H9 (cell line): ENCODE data around the gene GTPBP4. TPM values are rescaled to one million over a fixed set of nuclear protein-coding genes. Genes with fewer than 3 reads are reported as not detected.

ENCODE experiments used
- DNase-seq: peaks from one replicate; pipeline ENCODE4 v3.0.0-alpha.2; 2017
- H2AFZ ChIP-seq: one replicate; pipeline ENCODE4 v1.6.1; 2013; ENCODE audit warnings: mild to moderate bottlenecking, low read length, control low read depth, moderate library complexity
- H2AK5ac ChIP-seq: 2 replicates; pipeline ENCODE4 v1.6.1; 2013; ENCODE audit warnings: low read length, control low read depth, mixed read lengths; ENCODE audit not compliant: insufficient read length
- H2BK120ac ChIP-seq: one replicate; pipeline ENCODE4 v1.6.1; 2013; ENCODE audit warnings: low read depth, mild to moderate bottlenecking, low read length, control low read depth, inconsistent platforms; ENCODE audit not compliant: poor library complexity, severe bottlenecking
- H2BK12ac ChIP-seq: 2 replicates; pipeline ENCODE4 v1.6.1; 2013; ENCODE audit warnings: low read length, control low read depth, mixed read lengths, low read depth; ENCODE audit not compliant: insufficient read length
- H2BK15ac ChIP-seq: 2 replicates; pipeline ENCODE4 v1.6.1; 2013; ENCODE audit warnings: low read depth, low read length, control low read depth
- H2BK20ac ChIP-seq: one replicate; pipeline ENCODE4 v1.6.1; 2013; ENCODE audit warnings: low read depth, mild to moderate bottlenecking, low read length, control low read depth, inconsistent platforms; ENCODE audit not compliant: poor library complexity, severe bottlenecking
- H2BK5ac ChIP-seq: 2 replicates; pipeline ENCODE4 v1.6.1; 2013; ENCODE audit warnings: low read length, control low read depth, mixed read lengths; ENCODE audit not compliant: insufficient read length
- H3K14ac ChIP-seq: 2 replicates; pipeline ENCODE4 v1.6.1; 2013; ENCODE audit warnings: low read length, control low read depth; ENCODE audit not compliant: insufficient read depth
- H3K18ac ChIP-seq: 2 replicates; pipeline ENCODE4 v1.6.1; 2013; ENCODE audit warnings: low read depth, mild to moderate bottlenecking, mixed read lengths, low read length, control low read depth; ENCODE audit not compliant: insufficient read length
- H3K23ac ChIP-seq: 2 replicates; pipeline ENCODE4 v1.6.1; 2013; ENCODE audit warnings: low read length, control low read depth, mixed read lengths, low read depth; ENCODE audit not compliant: insufficient read length
- H3K23me2 ChIP-seq: 2 replicates; pipeline ENCODE4 v1.6.1; 2013; ENCODE audit warnings: low read depth, mild to moderate bottlenecking, mixed read lengths, low read length, control low read depth; ENCODE audit not compliant: insufficient read length, poor library complexity, severe bottlenecking
- H3K27ac ChIP-seq: 2 replicates; pipeline ENCODE4 v1.5.1; 2013; ENCODE audit warnings: low read length, control low read depth, mixed read lengths, low read depth; ENCODE audit not compliant: insufficient read length
- H3K27me3 ChIP-seq: 2 replicates; pipeline ENCODE4 v1.6.1; 2013; ENCODE audit warnings: low read length, control low read depth, inconsistent platforms; ENCODE audit not compliant: insufficient read depth
- H3K4ac ChIP-seq: 2 replicates; pipeline ENCODE4 v1.6.1; 2013; ENCODE audit warnings: low read depth, mild to moderate bottlenecking, control low read depth, inconsistent platforms, low read length, moderate library complexity
- H3K4me1 ChIP-seq: 2 replicates; pipeline ENCODE4 v1.6.1; 2013; ENCODE audit warnings: low read length, control low read depth, inconsistent platforms; ENCODE audit not compliant: insufficient read depth
- H3K4me2 ChIP-seq: 2 replicates; pipeline ENCODE4 v1.6.1; 2013; ENCODE audit warnings: low read length, control low read depth, mixed read lengths; ENCODE audit not compliant: insufficient read length, insufficient read depth
- H3K56ac ChIP-seq: 2 replicates; pipeline ENCODE4 v1.6.1; 2013; ENCODE audit warnings: low read depth, mild to moderate bottlenecking, mixed read lengths, low read length, control low read depth; ENCODE audit not compliant: insufficient read length
- H3K79me1 ChIP-seq: 2 replicates; pipeline ENCODE4 v1.6.1; 2013; ENCODE audit warnings: low read depth, mild to moderate bottlenecking, moderate library complexity, low read length, control low read depth, inconsistent platforms; ENCODE audit not compliant: insufficient read depth, poor library complexity, severe bottlenecking
- H3K79me2 ChIP-seq: 2 replicates; pipeline ENCODE4 v1.6.1; 2013; ENCODE audit warnings: low read length, control low read depth, inconsistent platforms; ENCODE audit not compliant: insufficient read depth
- H3K9ac ChIP-seq: 2 replicates; pipeline ENCODE4 v1.6.1; 2013; ENCODE audit warnings: low read length, control low read depth, mixed read lengths; ENCODE audit not compliant: insufficient read length; ENCODE audit errors: extremely low read depth
- H3K9me3 ChIP-seq: one replicate; pipeline ENCODE4 v1.6.1; 2013; ENCODE audit warnings: low read depth, low read length, inconsistent platforms; ENCODE audit not compliant: control insufficient read depth
- H3T11ph ChIP-seq: one replicate; pipeline ENCODE4 v1.6.1; 2013; ENCODE audit warnings: mild to moderate bottlenecking, low read length, control low read depth, inconsistent platforms
- H4K20me1 ChIP-seq: one replicate; pipeline ENCODE4 v1.6.1; 2013; ENCODE audit not compliant: control insufficient read depth, insufficient read length, insufficient read depth
- H4K5ac ChIP-seq: 2 replicates; pipeline ENCODE4 v1.6.1; 2013; ENCODE audit warnings: low read depth, mild to moderate bottlenecking, mixed read lengths, low read length, control low read depth; ENCODE audit not compliant: insufficient read length
- H4K8ac ChIP-seq: replicated peaks from 2 replicates; pipeline ENCODE4 v1.6.1; 2013; ENCODE audit warnings: low read length, control low read depth, mixed read lengths, low read depth; ENCODE audit not compliant: insufficient read length
- H4K91ac ChIP-seq: 2 replicates; pipeline ENCODE4 v1.6.1; 2013; ENCODE audit warnings: low read depth, mild to moderate bottlenecking, moderate library complexity, mixed read lengths, low read length, control low read depth; ENCODE audit not compliant: insufficient read length
- H3K27ac Mint-ChIP-seq, 3 experiments: 2 replicates in 2 of 3; 3 replicates in 1 of 3; pipeline ENCODE4 v1.8.0; 2020 to 2021; ENCODE audit warnings: mixed read lengths in 3 of 3, mild to moderate bottlenecking in 1 of 3, moderate library complexity in 1 of 3
- H3K27me3 Mint-ChIP-seq: 2 replicates; pipeline ENCODE4 v1.8.0; 2021; ENCODE audit warnings: low read depth, mild to moderate bottlenecking, moderate library complexity, mixed read lengths
- H3K36me3 Mint-ChIP-seq, 3 experiments: 2 replicates in 2 of 3; 3 replicates in 1 of 3; pipeline ENCODE4 v1.8.0; 2020 to 2021; ENCODE audit warnings: low read depth in 3 of 3, mixed read lengths in 3 of 3; ENCODE audit not compliant: insufficient read depth in 1 of 3
- H3K4me1 Mint-ChIP-seq, 2 experiments: 2 replicates each; pipeline ENCODE4 v1.8.0; 2020; ENCODE audit warnings: mixed read lengths in 2 of 2
- H3K4me3 Mint-ChIP-seq, 2 experiments: 2 replicates in 1 of 2; 3 replicates in 1 of 2; pipeline ENCODE4 v1.8.0; 2020 to 2021; ENCODE audit warnings: mild to moderate bottlenecking in 2 of 2, mixed read lengths in 2 of 2, moderate library complexity in 1 of 2
- H3K9me3 Mint-ChIP-seq, 2 experiments: 2 replicates in 1 of 2; 3 replicates in 1 of 2; pipeline ENCODE4 v1.8.0; 2020; ENCODE audit warnings: mild to moderate bottlenecking in 2 of 2, mixed read lengths in 2 of 2, moderate library complexity in 1 of 2
- WGBS: extraction: QIAGEN DNeasy Blood & Tissue Kit; methylation state at CpG from one replicate; pipeline ENCODE4 v1.1.7; 2013; ENCODE audit warnings: missing lambda C conversion rate, low lambda C conversion rate, mixed read lengths; ENCODE audit not compliant: insufficient read length; ENCODE audit errors: extremely low coverage; 5-methylcytosine and 5-hydroxymethylcytosine counted together
- total RNA-seq: library from RNA; stranded (reverse); gene quantifications from 2 replicates; pipeline ENCODE4 v1.2.1, GENCODE V29; 2021
- TF ChIP-seq, protein P1 (sequence below): fragments of 200-600 bp; sonication (generic); conservative IDR thresholded peaks from 3 replicates; pipeline ENCODE4 v1.8.0; 2021; ENCODE audit warnings: antibody characterized with exemption, mild to moderate bottlenecking

GTPBP4 gene
- total RNA-seq, 1 experiment from 2014 or later = 134 TPM

- Histone ChIP-seq H3K27me3 (no peaks in the 10 kb centered on the region), H2AFZ (no peak overlapping the region), H3K56ac (no peak overlapping the region), H2BK20ac (no peak overlapping the region), H3K79me2 (no peaks in the 10 kb centered on the region), H3K9ac (no peak overlapping the region), H3K79me1 (no peaks in the 10 kb centered on the region), H3K4me1 (no peaks in the 10 kb centered on the region), H4K91ac (no peak overlapping the region), H3T11ph (no peak overlapping the region), H2BK12ac (no peak overlapping the region), H2BK5ac (no peak overlapping the region), H2BK15ac (no peak overlapping the region), H3K27ac (no peak overlapping the region), H4K5ac (no peak overlapping the region), H4K8ac (no peak overlapping the region), H4K20me1 (no peaks in the 10 kb centered on the region), H2AK5ac (no peak overlapping the region), H3K14ac (no peak overlapping the region), H3K18ac (no peak overlapping the region), H3K9me3 (no peaks in the 10 kb centered on the region), H3K23me2 (no peaks in the 10 kb centered on the region), H3K23ac (no peak overlapping the region), H3K4me2 (no peak overlapping the region), H2BK120ac (no peak overlapping the region), H3K4ac (no peak overlapping the region)
- H3K27me3 Mint-ChIP-seq = peaks cover 25% of the 10 kb centered on the region
- DNase-seq = no peak
- H3K9me3 Mint-ChIP-seq = no peaks in the 10 kb centered on the region
- peak overlapping the region in 1 of 3 experiments; percentile 80; a peak in 1 of 7 replicates for H3K27ac Mint-ChIP-seq
- WGBS = no CpG with 5 or more reads among the region's 21 CpGs
- no peaks in the 10 kb centered on the region for H3K36me3 Mint-ChIP-seq
- TF ChIP-seq, protein P1, sequence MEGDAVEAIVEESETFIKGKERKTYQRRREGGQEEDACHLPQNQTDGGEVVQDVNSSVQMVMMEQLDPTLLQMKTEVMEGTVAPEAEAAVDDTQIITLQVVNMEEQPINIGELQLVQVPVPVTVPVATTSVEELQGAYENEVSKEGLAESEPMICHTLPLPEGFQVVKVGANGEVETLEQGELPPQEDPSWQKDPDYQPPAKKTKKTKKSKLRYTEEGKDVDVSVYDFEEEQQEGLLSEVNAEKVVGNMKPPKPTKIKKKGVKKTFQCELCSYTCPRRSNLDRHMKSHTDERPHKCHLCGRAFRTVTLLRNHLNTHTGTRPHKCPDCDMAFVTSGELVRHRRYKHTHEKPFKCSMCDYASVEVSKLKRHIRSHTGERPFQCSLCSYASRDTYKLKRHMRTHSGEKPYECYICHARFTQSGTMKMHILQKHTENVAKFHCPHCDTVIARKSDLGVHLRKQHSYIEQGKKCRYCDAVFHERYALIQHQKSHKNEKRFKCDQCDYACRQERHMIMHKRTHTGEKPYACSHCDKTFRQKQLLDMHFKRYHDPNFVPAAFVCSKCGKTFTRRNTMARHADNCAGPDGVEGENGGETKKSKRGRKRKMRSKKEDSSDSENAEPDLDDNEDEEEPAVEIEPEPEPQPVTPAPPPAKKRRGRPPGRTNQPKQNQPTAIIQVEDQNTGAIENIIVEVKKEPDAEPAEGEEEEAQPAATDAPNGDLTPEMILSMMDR = no peak
- peaks cover 0 to 5% of the 10 kb centered on the region in 2 experiments; a peak in 1 of 4 replicates for H3K4me1 Mint-ChIP-seq
- H3K4me3 Mint-ChIP-seq = no peak overlapping the region
Observed at GRCh38 chr10:954396-954795, 33.8 kb upstream of the GTPBP4 start.
